NCI-H2081 (cell line): Measurements from ENCODE around the gene CHMP2A.
"Not testable (repeated sequence)": the region's sequence is repeated elsewhere in the genome, so short reads cannot be mapped to it uniquely, and the experiment has no call there.

ENCODE experiments used
- DNase-seq, 2 experiments: peaks; one replicate each; lab custom pipeline; 2025; lab: John Stamatoyannopoulos, UW

CHMP2A gene

DNA sequence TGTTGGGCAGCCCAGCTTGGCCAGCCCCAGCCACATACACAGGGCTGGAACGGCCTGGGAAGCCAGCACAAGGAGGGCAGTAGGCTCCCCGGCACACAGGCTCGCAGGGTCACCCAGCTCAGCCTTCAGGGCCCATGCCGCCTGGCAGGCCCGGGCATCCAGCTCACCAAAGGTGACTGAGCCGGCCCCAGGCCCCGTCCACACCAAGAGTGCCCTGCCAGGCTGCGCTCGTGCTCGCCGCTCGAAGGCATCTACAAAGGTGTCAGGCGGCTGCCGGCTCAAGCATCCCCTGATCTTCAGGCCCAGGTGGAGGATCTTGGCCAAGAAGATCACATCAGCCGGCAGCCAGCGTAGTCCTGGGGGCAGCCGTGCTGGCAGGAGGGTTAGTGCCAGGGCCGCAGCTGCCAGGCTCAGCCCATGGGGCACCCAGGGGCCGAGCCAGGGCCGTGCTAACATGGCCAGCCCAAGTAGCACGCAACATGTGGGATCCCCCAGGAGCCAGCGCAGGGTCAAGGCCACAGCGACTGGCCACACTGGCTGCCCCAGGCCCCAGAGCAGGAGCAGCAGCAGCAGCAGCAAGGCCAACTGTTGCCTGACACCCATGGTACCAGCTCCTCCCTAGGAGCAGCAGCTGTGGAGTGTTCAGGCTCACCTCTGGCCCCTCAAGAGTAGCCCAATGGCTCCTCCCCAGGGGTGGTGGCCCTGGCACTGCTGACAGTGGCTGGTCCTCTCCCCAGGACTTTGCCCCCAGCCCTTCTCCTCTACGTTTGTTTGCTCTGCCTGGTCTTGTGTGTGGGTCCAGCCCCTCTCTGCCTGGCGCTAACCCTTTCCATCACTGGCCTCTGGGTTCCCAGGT lies 43.3 kb downstream of the CHMP2A start, which contains the start of gene SLC27A5:
SLC27A5 (minus strand) TSS at position 640 of the 856 bp plus-strand sequence; CDS start at position 603, 37 bp downstream.
- DNase-seq = no peak

DNA sequence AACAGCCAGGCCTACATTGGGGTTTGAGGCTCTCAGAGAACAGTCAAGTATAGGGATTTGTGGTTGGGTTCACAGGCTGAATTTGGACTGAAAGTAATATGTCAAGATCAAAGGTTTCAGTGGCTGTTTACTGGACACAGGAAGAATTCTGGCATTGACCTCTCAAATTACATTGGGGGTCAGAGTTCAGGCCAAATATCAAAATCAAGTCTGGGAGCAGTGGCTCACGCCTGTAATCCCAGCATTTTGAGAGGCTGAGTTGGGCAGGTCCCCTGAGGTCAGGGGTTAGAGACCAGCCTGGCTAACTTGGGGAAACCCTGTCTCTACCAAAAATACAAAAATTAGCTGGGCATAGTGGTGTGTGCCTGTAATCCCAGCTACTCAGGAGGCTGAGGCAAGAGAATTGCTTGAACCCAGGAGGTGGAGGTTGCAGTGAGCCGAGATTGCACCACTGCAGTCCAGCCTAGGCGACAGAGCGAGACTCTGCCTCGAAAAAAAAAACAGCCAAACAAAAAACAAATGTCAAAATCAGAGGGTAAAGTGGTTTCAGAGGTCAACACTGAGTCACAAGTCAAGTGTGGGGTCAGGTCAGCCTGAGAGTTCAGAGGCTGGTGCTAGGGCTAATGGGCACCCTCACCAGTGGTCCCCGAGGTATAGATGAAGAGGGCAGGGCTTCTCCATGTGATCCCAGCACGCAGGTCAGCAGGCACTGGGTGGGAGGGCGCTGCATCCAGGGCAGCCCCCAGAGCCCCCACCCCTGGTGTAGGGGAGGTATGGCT lies 44.6 kb downstream of the CHMP2A start:
- no peak for DNase-seq

DNA sequence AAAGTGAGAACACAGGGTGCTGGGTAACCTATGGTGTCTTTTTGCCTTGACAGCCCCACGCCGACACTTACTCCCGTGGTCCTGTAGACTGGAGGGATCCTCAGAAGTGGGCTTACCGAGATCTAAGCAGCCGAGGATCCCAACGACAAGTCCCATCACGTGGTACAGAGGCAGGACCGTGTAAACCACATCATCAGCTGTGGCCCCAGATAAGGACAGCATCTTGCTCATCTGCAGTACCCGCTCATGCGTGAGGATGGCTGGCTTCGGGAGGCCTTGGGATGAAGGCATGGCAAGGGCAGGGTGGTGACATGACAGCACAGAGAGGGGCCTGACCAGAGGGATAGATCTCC lies 45.2 kb downstream of the CHMP2A start:
- DNase-seq = no peak

DNA sequence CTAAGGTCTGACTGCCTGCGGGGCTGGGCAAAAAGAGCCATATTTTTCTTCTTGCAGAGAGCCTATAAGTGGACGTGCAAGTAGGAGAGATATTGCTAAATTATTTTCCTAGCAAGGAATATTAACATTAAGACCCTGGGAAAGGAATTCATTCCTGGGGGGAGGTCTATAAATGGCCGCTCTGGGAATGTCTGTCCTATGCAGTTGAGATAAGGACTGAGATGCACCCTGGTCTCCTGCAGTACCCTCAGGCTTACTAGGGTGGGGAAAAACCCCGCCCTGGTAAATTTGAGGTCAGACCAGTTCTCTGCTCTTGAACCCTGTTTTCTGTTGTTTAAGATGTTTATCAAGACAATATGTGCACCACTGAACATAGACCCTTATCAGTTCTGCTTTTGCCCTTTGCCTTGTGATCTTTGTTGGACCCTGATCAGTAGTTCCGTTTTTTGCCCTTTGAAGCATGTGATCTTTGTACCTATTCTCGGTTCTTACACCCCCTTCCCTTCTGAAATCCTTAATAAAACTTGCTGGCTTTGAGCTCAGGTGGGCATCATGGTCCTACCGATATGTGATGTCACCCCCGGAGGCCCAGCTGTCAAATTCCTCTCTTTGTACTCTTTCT lies 47.2 kb downstream of the CHMP2A start:
- not testable (repeated sequence) for DNase-seq
